IMR-90 (cell line): ENCODE results near the gene CT45A9. TPM values are rescaled to one million over a fixed set of nuclear protein-coding genes. Genes with fewer than 3 reads are reported as not detected.
"Not testable (repeated sequence)": the region's sequence is repeated elsewhere in the genome, so short reads cannot be mapped to it uniquely, and the experiment has no call there.

Experiments used
- ATAC-seq: fragments of 200-7000 bp; cut with Tn5 transposase; 2 replicates; pipeline ENCODE4 v1.9.1; 2020; ENCODE audit warnings: low read depth, mild to moderate bottlenecking, moderate library complexity
- BruUV-seq: library from RNA; stranded (reverse); fragments of 400-500 nt; replicated peaks from 2 replicates; lab custom pipeline; 2021; lab: Mats Ljungman, UMichigan
- CTCF ChIA-PET: fragments of 300-600 bp; formaldehyde crosslinking; extraction: SDS; loops from one replicate; lab custom pipeline; 2021; ENCODE audit warnings: antibody characterized with exemption; lab: Yijun Ruan, JAX
- POLR2A ChIA-PET: fragments of 300-600 bp; sonication (Branson Sonifier 250); formaldehyde crosslinking; loops from one replicate; lab custom pipeline; 2022; ENCODE audit warnings: antibody characterized with exemption; ENCODE audit not compliant: unreplicated experiment; lab: Charles Lee
- DNase-seq: peaks from one replicate; pipeline ENCODE4 v3.0.0; 2013
- H2AFZ ChIP-seq: replicated peaks from 2 replicates; pipeline ENCODE3; 2013; ENCODE audit warnings: low read length, mild to moderate bottlenecking; ENCODE audit not compliant: poor library complexity
- H2AK5ac ChIP-seq: 2 replicates; pipeline ENCODE4 v1.6.1; 2013; ENCODE audit warnings: low read depth, low read length, inconsistent platforms
- H2AK9ac ChIP-seq: replicated peaks from 2 replicates; pipeline ENCODE3; 2013; ENCODE audit warnings: mild to moderate bottlenecking, low read depth, low read length, moderate library complexity; ENCODE audit not compliant: poor library complexity
- H2BK120ac ChIP-seq: 2 replicates; pipeline ENCODE4 v1.6.1; 2013; ENCODE audit warnings: low read depth, low read length, inconsistent platforms
- H2BK15ac ChIP-seq: 3 replicates; pipeline ENCODE4 v1.6.1; 2013; ENCODE audit warnings: low read depth, low read length, inconsistent platforms
- H2BK20ac ChIP-seq: 2 replicates; pipeline ENCODE4 v1.6.1; 2013; ENCODE audit warnings: low read depth, mild to moderate bottlenecking, inconsistent platforms, low read length, moderate library complexity
- H2BK5ac ChIP-seq: 2 replicates; pipeline ENCODE4 v1.6.1; 2013; ENCODE audit warnings: mild to moderate bottlenecking, low read depth, low read length, inconsistent platforms; ENCODE audit not compliant: poor library complexity, severe bottlenecking
- H3K14ac ChIP-seq: replicated peaks from 2 replicates; pipeline ENCODE4 v1.6.1; 2013; ENCODE audit warnings: low read depth, low read length, inconsistent platforms
- H3K18ac ChIP-seq: 2 replicates; pipeline ENCODE4 v1.6.1; 2013; ENCODE audit warnings: low read depth, low read length, control low read depth
- H3K23ac ChIP-seq: 2 replicates; pipeline ENCODE4 v1.6.1; 2013; ENCODE audit warnings: low read depth, low read length, inconsistent platforms
- H3K27ac ChIP-seq: 2 replicates; pipeline ENCODE4 v1.5.1; 2013; ENCODE audit warnings: mild to moderate bottlenecking, control low read depth, low read length; ENCODE audit not compliant: insufficient read depth
- H3K27me3 ChIP-seq: 2 replicates; pipeline ENCODE4 v1.6.1; 2013; ENCODE audit warnings: low read length; ENCODE audit not compliant: control insufficient read depth, insufficient read depth
- H3K36me3 ChIP-seq: 2 replicates; pipeline ENCODE4 v1.6.1; 2013; ENCODE audit warnings: low read length, mixed read lengths; ENCODE audit not compliant: control insufficient read depth, insufficient read depth
- H3K4ac ChIP-seq: 2 replicates; pipeline ENCODE4 v1.6.1; 2013; ENCODE audit warnings: low read depth, low read length, inconsistent platforms
- H3K4me1 ChIP-seq: 2 replicates; pipeline ENCODE4 v1.6.1; 2013; ENCODE audit warnings: low read length, mixed read lengths; ENCODE audit not compliant: control insufficient read depth, insufficient read depth
- H3K4me2 ChIP-seq: 2 replicates; pipeline ENCODE4 v1.6.1; 2013; ENCODE audit warnings: low read depth, mild to moderate bottlenecking, control low read depth, low read length, moderate library complexity
- H3K4me3 ChIP-seq: 2 replicates; pipeline ENCODE4 v1.5.1; 2013; ENCODE audit warnings: low read depth, mild to moderate bottlenecking, control low read depth, low read length, moderate library complexity; ENCODE audit not compliant: insufficient read depth
- H3K56ac ChIP-seq: 2 replicates; pipeline ENCODE4 v1.6.1; 2013; ENCODE audit warnings: low read length, inconsistent platforms; ENCODE audit not compliant: insufficient read depth; ENCODE audit errors: extremely low read depth
- H3K79me1 ChIP-seq, 2 experiments: 2 replicates each; pipeline ENCODE4 v1.6.1; 2013; ENCODE audit warnings: low read length in 2 of 2, inconsistent platforms in 1 of 2, low read depth in 1 of 2
- H3K9ac ChIP-seq: 2 replicates; pipeline ENCODE4 v1.6.1; 2013; ENCODE audit warnings: low read depth, low read length, control low read depth
- H3K9me1 ChIP-seq: 2 replicates; pipeline ENCODE4 v1.6.1; 2013; ENCODE audit warnings: low read length, inconsistent platforms; ENCODE audit not compliant: insufficient read depth
- H3K9me3 ChIP-seq: 2 replicates; pipeline ENCODE4 v1.6.1; 2013; ENCODE audit warnings: low read length; ENCODE audit not compliant: control insufficient read depth, insufficient read depth
- H4K20me1 ChIP-seq: 2 replicates; pipeline ENCODE4 v1.6.1; 2013; ENCODE audit warnings: low read length, inconsistent platforms; ENCODE audit not compliant: insufficient read depth
- H4K5ac ChIP-seq: 2 replicates; pipeline ENCODE4 v1.6.1; 2013; ENCODE audit warnings: mild to moderate bottlenecking, low read depth, low read length, control low read depth
- H4K8ac ChIP-seq, 2 experiments: 2 replicates each; pipeline ENCODE4 v1.6.1; 2013; ENCODE audit warnings: low read depth in 2 of 2, low read length in 2 of 2, control low read depth in 1 of 2, inconsistent platforms in 1 of 2
- H4K91ac ChIP-seq: 2 replicates; pipeline ENCODE4 v1.6.1; 2013; ENCODE audit warnings: low read depth, low read length, inconsistent platforms; ENCODE audit not compliant: insufficient read depth
- MAFK ChIP-seq: IDR thresholded peaks from 2 replicates; pipeline ENCODE4 v1.6.1; 2012; ENCODE audit warnings: low read depth, low read length, improper control_type of control experiment
- RAD21 ChIP-seq: IDR thresholded peaks from 2 replicates; pipeline ENCODE4 v1.6.1; 2012; ENCODE audit warnings: low read length, improper control_type of control experiment
- RCOR1 ChIP-seq: IDR thresholded peaks from 2 replicates; pipeline ENCODE4 v1.6.1; 2012; ENCODE audit warnings: mild to moderate bottlenecking, low read length, improper control_type of control experiment; ENCODE audit not compliant: insufficient replicate concordance
- WGBS, 2 experiments: methylation state at CpG; one replicate each; pipeline versions ENCODE4 v1.1.5 to v1.1.7; 2013; ENCODE audit warnings: missing lambda C conversion rate in 2 of 2; ENCODE audit not compliant: insufficient read length in 1 of 2; ENCODE audit errors: extremely low coverage in 2 of 2; 5-methylcytosine and 5-hydroxymethylcytosine counted together
- dilution Hi-C: fragments of 300-500 bp; cut with HindIII; formaldehyde crosslinking; loops from one replicate; pipeline ENCODE4 v1.14.3; 2018; ENCODE audit warnings: low sequenced_read_pairs; ENCODE audit not compliant: unreplicated experiment
- in situ Hi-C: fragments of 300-500 bp; cut with MboI; formaldehyde crosslinking; loops from 3 replicates; pipeline ENCODE4 v1.14.3; 2019; ENCODE audit warnings: low sequenced_read_pairs, inconsistent platforms, mixed read lengths
- intact Hi-C: fragments of 100-400 bp; cut with micrococcal nuclease; formaldehyde crosslinking; loops from 2 replicates; pipeline ENCODE4 v1.10.0; 2022
- polyA plus RNA-seq, 3 experiments: library from polyadenylated mRNA; depleted of rRNA; stranded (reverse); fragments of >200 nt; gene quantifications; 2 replicates each; pipeline ENCODE4 v1.2.3, GENCODE V29; 2012; ENCODE audit warnings: low replicate concordance in 1 of 3
- total RNA-seq: library from RNA; depleted of rRNA; stranded (reverse); fragments of >200 nt; gene quantifications from 2 replicates; pipeline ENCODE4 v1.2.3, GENCODE V29; 2012
- TF ChIP-seq, protein P1 (sequence below): fragments of 150-350 bp; IDR thresholded peaks from 2 replicates; pipeline ENCODE4 v1.6.1; 2017; ENCODE audit warnings: mild to moderate bottlenecking, antibody characterized with exemption, low read length, low read depth

Gene CT45A9
- total and polyA plus RNA-seq, 2 of the 4 experiments (the other 2 are of a cell fraction): not detected

DNA sequence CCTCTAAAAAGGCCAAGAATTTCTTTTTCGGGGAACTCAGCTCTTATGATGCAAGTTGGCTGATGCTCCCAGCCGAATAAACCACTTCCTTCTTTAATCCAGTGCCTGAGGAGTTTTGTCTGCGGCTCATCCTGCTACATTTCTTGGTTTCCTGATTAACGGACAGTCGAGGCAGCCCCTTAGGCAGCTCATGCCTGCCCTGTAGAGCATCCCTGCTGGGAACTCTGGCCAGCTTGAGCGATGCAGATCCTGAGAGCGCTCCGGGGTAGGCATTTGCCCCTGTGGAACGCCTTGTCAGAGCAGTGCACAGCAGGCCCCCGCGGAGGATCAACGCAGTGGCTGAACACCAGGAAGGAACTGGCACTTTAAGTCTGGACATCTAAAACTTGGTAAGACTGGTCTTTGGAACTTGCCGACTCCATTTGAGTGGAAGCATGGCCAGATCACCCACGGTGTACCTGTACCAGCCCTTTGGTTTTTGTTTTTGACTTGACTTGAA is 18.5 kb upstream of the CT45A9 start:
- no TSS peak for BruUV-seq
- DNase-seq (no peak), ATAC-seq (no peak)
- no peak overlapping the region for H2BK5ac ChIP-seq
- H3K14ac ChIP-seq: no peak overlapping the region
- H4K8ac ChIP-seq: no peak overlapping the region
- ChIA-PET CTCF (no interaction called here), POLR2A (no interaction called here)
- intact Hi-C loops: no loop called here
- H3K9me3 ChIP-seq: peaks cover 3% of the 10 kb centered on the region; the same call in 1 of the 2 replicates
- no peak overlapping the region for H3K27ac ChIP-seq
- no peak overlapping the region for H2BK20ac ChIP-seq
- no peak overlapping the region for H3K56ac ChIP-seq
- TF ChIP-seq RAD21 (no peak), MAFK (no peak), RCOR1 (no peak)
- TF ChIP-seq, protein P1, sequence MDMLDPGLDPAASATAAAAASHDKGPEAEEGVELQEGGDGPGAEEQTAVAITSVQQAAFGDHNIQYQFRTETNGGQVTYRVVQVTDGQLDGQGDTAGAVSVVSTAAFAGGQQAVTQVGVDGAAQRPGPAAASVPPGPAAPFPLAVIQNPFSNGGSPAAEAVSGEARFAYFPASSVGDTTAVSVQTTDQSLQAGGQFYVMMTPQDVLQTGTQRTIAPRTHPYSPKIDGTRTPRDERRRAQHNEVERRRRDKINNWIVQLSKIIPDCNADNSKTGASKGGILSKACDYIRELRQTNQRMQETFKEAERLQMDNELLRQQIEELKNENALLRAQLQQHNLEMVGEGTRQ: no peak
- in situ Hi-C loops: no loop called here
- H4K20me1 ChIP-seq: no peaks in the 10 kb centered on the region
- H4K5ac ChIP-seq: no peak overlapping the region
- dilution Hi-C loops: no loop called here
- H4K91ac ChIP-seq: no peak overlapping the region
- no peaks in the 10 kb centered on the region for H3K27me3 ChIP-seq
- no peak overlapping the region for H2BK15ac ChIP-seq
- H2AK9ac ChIP-seq: no peak overlapping the region
- no peak overlapping the region for H3K4me2 ChIP-seq
- no peak overlapping the region for H3K18ac ChIP-seq
- H2AFZ ChIP-seq: no peak overlapping the region
- no peaks in the 10 kb centered on the region for H3K79me1 ChIP-seq
- no peaks in the 10 kb centered on the region for H3K4me1 ChIP-seq
- no peaks in the 10 kb centered on the region for H3K36me3 ChIP-seq
- H3K9ac ChIP-seq: no peak overlapping the region
- H3K23ac ChIP-seq: no peak overlapping the region
- H2AK5ac ChIP-seq: no peak overlapping the region
- no peak overlapping the region for H3K4ac ChIP-seq
- no peak overlapping the region for H2BK120ac ChIP-seq
- H3K9me1 ChIP-seq: no peaks in the 10 kb centered on the region
- H3K4me3 ChIP-seq: no peak overlapping the region
- WGBS, 2 experiments: 82% methylated on average over 7 of the region's 14 CpGs; no CpG with 5 or more reads in 1 of the 2 experiments

DNA sequence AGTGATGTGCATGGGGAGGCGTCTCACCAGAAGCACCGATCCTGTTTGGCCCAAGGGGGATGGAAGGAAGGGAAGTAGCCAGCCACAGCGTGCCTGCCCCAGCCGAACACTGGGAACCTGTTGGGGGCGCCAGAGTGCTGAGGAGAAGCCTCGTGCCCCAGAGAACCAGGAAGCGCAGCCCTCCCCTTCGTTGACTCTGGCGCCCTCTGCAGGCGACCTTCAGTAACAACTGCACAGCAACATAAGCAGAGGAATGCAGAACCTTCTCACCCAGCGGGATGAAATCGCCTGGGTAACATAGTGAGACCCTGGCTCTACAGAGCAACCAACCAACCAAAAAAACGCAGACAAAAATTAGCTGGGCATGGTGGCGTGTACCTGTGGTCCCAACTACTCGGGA is 17.4 kb upstream of the CT45A9 start:
- H3K79me1 ChIP-seq, H3K9ac ChIP-seq, H3K9me3 ChIP-seq, H2BK120ac ChIP-seq, DNase-seq, H2AFZ ChIP-seq, H3K27ac ChIP-seq, H3K36me3 ChIP-seq, H3K23ac ChIP-seq, H3K18ac ChIP-seq, intact Hi-C loops, H3K56ac ChIP-seq, H3K4ac ChIP-seq, H2AK9ac ChIP-seq, ATAC-seq, H3K4me1 ChIP-seq, H4K20me1 ChIP-seq, H3K27me3 ChIP-seq, BruUV-seq, H2BK15ac ChIP-seq, dilution Hi-C loops, H3K14ac ChIP-seq, in situ Hi-C loops, H4K5ac ChIP-seq, CTCF ChIA-PET, H4K8ac ChIP-seq, H2BK20ac ChIP-seq, H2BK5ac ChIP-seq, H2AK5ac ChIP-seq, H3K4me3 ChIP-seq, H4K91ac ChIP-seq, POLR2A ChIA-PET, H3K9me1 ChIP-seq, H3K4me2 ChIP-seq: not testable (repeated sequence)
- WGBS, 2 experiments: no CpG with 5 or more reads among the region's 15 CpGs
